ENCODE results near the gene CACNA1H. TPM values are rescaled to one million over a fixed set of nuclear protein-coding genes. Genes with fewer than 3 reads are reported as not detected.

The CACNA1H gene
- total RNA-seq, 4 donors from 2014 or later: 1.8 to 13.6 (median 10.2) TPM

DNA sequence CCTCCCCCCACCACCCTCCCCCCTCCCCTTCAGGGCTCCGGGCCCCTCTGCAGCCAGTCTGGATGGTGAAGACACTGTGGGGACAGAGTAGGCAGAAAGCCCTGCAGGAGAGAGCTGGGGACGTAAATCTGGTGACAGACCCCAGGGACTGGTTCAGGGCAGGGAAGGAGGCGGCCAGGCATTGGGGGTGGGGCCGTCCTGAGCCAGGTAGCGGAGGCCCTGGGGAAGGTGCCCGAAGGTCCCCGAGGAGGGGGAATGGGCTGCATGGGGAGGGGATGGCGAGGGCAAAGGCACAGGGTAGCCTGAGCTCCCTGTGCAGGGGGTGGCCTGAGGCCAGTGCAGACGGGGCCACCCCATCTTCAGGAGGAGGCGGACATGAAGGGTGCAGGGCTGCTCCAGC lies 26.3 kb upstream of the CACNA1H start:
- no peak for TF ChIP-seq CTCF (IDR thresholded peaks at IDR 0.05)
- DNase-seq (ENCODE audit: low spot score) (no peak), ATAC-seq (ENCODE audit: low FRiP score) (no peak)

GRCh38 chr16:1127101-1127500 lies 25.8 kb upstream of the CACNA1H start:
- TF ChIP-seq CTCF (IDR thresholded peaks at IDR 0.05): no peak
- no peak for DNase-seq (ENCODE audit: low spot score)
- no peak for ATAC-seq (ENCODE audit: low FRiP score)

GRCh38 chr16:1127971-1128715 lies 24.8 kb upstream of the CACNA1H start:
- no peak for TF ChIP-seq CTCF (IDR thresholded peaks at IDR 0.05)
- DNase-seq (ENCODE audit: low spot score): no peak
- no peak for ATAC-seq (ENCODE audit: low FRiP score)

DNA sequence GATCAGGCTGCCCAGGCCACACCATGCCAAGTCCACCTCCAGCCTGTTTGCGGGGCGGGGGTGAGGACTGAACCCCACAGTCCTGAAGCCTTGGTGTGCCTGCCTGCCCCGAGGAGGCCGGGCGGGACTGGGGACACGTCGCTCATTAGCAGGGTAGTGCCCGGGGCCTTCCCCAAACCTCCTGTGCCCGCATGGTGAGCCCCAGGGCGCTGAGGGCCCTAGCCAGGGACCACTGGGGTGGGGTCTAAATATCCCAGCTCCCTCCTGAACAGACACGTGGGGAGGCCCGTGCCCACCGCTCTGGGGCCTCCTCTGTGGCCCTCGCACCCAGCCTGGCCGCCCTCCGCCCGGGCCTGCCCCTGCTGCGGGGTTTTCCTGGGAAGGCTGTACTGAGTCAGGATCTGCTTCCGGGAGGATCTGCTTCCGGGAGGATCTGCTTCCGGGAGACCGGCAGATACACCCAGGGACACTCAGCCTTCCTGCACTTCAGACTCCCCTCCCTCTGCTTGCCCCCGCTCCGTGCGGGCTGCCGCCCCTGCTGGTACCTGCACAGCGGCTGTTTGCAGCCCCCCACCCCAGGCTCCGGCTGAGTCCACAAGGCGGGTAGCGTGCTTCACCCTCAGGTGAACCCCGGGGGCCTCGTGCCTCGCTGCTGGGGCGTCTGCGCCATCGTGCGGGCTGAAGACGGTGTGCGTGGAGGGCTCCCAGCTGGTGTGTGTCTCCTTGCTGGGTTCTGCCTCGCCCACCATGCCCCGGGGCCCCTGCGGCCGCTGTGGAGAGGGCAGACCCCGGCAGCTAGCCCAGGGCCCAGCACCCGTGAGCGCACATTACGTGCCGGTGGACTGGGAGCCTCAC lies 23.6 kb upstream of the CACNA1H start:
- DNase-seq (ENCODE audit: low spot score) (no peak), ATAC-seq (ENCODE audit: low FRiP score) (no peak)
- no peak for TF ChIP-seq CTCF (IDR thresholded peaks at IDR 0.05)

- ATAC-seq (ENCODE audit: low FRiP score): no peak
- DNase-seq (ENCODE audit: low spot score): no peak
These were observed 22.5 kb upstream of the CACNA1H start for GRCh38 chr16:1130382-1130781.

GRCh38 chr16:1131378-1131994 lies 21.4 kb upstream of the CACNA1H start:
- no peak for TF ChIP-seq CTCF (IDR thresholded peaks at IDR 0.05)
- no peak for ATAC-seq (ENCODE audit: low FRiP score)

More at GRCh38 chr16:1130382-1130781, 22.5 kb upstream of the CACNA1H start:
- TF ChIP-seq CTCF (IDR thresholded peaks at IDR 0.05): no peak

More at GRCh38 chr16:1131378-1131994, 21.4 kb upstream of the CACNA1H start:
- no peak for DNase-seq (ENCODE audit: low spot score)
